GM12878 (cell line): ENCODE data around the gene KMT2B. TPM values are rescaled to one million over a fixed set of nuclear protein-coding genes. Genes with fewer than 3 reads are reported as not detected.

Experiments used
- ATAC-seq: fragments of 200-7000 bp; cut with Tn5 transposase; 3 replicates; pipeline ENCODE4 v1.9.1; 2020; ENCODE audit warnings: mild to moderate bottlenecking, moderate library complexity
- BruUV-seq: library from RNA; stranded (reverse); fragments of 400-500 nt; replicated peaks from 2 replicates; lab custom pipeline; 2021; lab: Mats Ljungman, UMichigan
- CTCF ChIA-PET: fragments of 300-600 bp; sonication (Branson Sonifier 250); formaldehyde crosslinking; extraction: SDS; loops from one replicate; lab custom pipeline; 2021; ENCODE audit warnings: inconsistent platforms; lab: Yijun Ruan, JAX
- POLR2A ChIA-PET: fragments of 350-600 bp; formaldehyde crosslinking; extraction: SDS; loops from one replicate; lab custom pipeline; 2021; ENCODE audit warnings: inconsistent platforms; lab: Charles Lee
- RAD21 ChIA-PET: fragments of 300-600 bp; sonication (Branson Sonifier 250); formaldehyde crosslinking; loops from one replicate; lab custom pipeline; 2023; ENCODE audit warnings: antibody characterized with exemption; ENCODE audit not compliant: unreplicated experiment; lab: Charles Lee
- SMC1A ChIA-PET: fragments of 300-600 bp; sonication (Branson Sonifier 250); formaldehyde crosslinking; loops from one replicate; lab custom pipeline; 2023; ENCODE audit not compliant: unreplicated experiment, uncharacterized antibody; lab: Charles Lee
- DNase-seq: peaks from one replicate; pipeline ENCODE4 v3.0.0-alpha.2; 2011; ENCODE audit warnings: low read depth, low spot score
- FAIRE-seq: peaks from 3 replicates; lab custom pipeline; 2011; peaks lifted over from hg19 to GRCh38; lab: Jason Lieb, UNC
- H2AFZ ChIP-seq: 2 replicates; pipeline ENCODE4 v1.6.0; 2011; ENCODE audit warnings: low read depth, low read length, control low read depth; ENCODE audit not compliant: control insufficient read depth
- H3K27ac ChIP-seq: 2 replicates; pipeline ENCODE4 v1.5.1; 2011; ENCODE audit warnings: control low read depth; ENCODE audit not compliant: control insufficient read depth, insufficient read depth
- H3K27me3 ChIP-seq, 2 experiments: replicated peaks in 1 of 2; 2 replicates each; pipeline versions ENCODE4 v1.6.0 to v1.6.1; 2011; ENCODE audit warnings: low read length in 1 of 2; ENCODE audit not compliant: control insufficient read depth in 2 of 2, insufficient read depth in 2 of 2
- H3K36me3 ChIP-seq, 2 experiments: 2 replicates each; pipeline ENCODE4 v1.5.1; 2011; ENCODE audit warnings: low read length in 1 of 2; ENCODE audit not compliant: control insufficient read depth in 2 of 2, insufficient read depth in 2 of 2
- H3K4me1 ChIP-seq: 2 replicates; pipeline ENCODE4 v1.6.1; 2011; ENCODE audit warnings: mild to moderate bottlenecking, low read length, moderate library complexity, mixed read lengths; ENCODE audit not compliant: control insufficient read depth, insufficient read depth
- H3K4me2 ChIP-seq: 2 replicates; pipeline ENCODE4 v1.6.0; 2011; ENCODE audit warnings: control low read depth; ENCODE audit not compliant: control insufficient read depth, insufficient read depth
- H3K4me3 ChIP-seq: fragments of 200-600 bp; sonication (generic); 2 replicates; pipeline ENCODE4 v1.5.1; 2016
- H3K79me2 ChIP-seq: 2 replicates; pipeline ENCODE4 v1.6.0; 2011; ENCODE audit warnings: low read length; ENCODE audit not compliant: control insufficient read depth, insufficient read depth
- H3K9ac ChIP-seq: 2 replicates; pipeline ENCODE4 v1.8.0; 2011; ENCODE audit warnings: low read length, control low read depth, mixed read lengths; ENCODE audit not compliant: control insufficient read depth, insufficient read depth
- H3K9me3 ChIP-seq: replicated peaks from 3 replicates; pipeline ENCODE4 v1.5.1; 2011; ENCODE audit warnings: mild to moderate bottlenecking, low read length; ENCODE audit not compliant: control insufficient read depth, insufficient read depth
- H4K20me1 ChIP-seq: 2 replicates; pipeline ENCODE4 v1.6.0; 2011; ENCODE audit not compliant: control insufficient read depth, insufficient read depth
- ATF7 ChIP-seq: fragments of 450-650 bp; IDR thresholded peaks from 2 replicates; pipeline ENCODE4 v1.6.1; 2016; ENCODE audit warnings: low read depth, mild to moderate bottlenecking
- CHD1 ChIP-seq: IDR thresholded peaks from 2 replicates; pipeline ENCODE4 v1.6.1; 2012; ENCODE audit warnings: low read depth, low read length, improper control_type of control experiment
- MEF2A ChIP-seq: IDR thresholded peaks from 2 replicates; pipeline ENCODE4 v1.6.1; 2011; ENCODE audit warnings: low read depth, mild to moderate bottlenecking, low read length, moderate library complexity; ENCODE audit not compliant: insufficient read depth
- MEF2B ChIP-seq: fragments of 450-650 bp; IDR thresholded peaks from 2 replicates; pipeline ENCODE4 v1.6.1; 2018; ENCODE audit warnings: mild to moderate bottlenecking, moderate library complexity; ENCODE audit not compliant: partially characterized antibody, poor library complexity, severe bottlenecking
- NBN ChIP-seq: fragments of 450-650 bp; IDR thresholded peaks from 2 replicates; pipeline ENCODE4 v1.6.1; 2016
- NR2F1 ChIP-seq: fragments of 450-650 bp; conservative IDR thresholded peaks from 2 replicates; pipeline ENCODE4 v1.6.1; 2017; ENCODE audit warnings: mild to moderate bottlenecking
- POLR2A ChIP-seq: IDR thresholded peaks from 2 replicates; pipeline ENCODE4 v1.6.1; 2011; ENCODE audit warnings: low read depth, mild to moderate bottlenecking, low read length
- POLR2AphosphoS5 ChIP-seq: IDR thresholded peaks from 2 replicates; pipeline ENCODE4 v1.6.1; 2011; ENCODE audit warnings: mild to moderate bottlenecking, low read length, inconsistent platforms
- POU2F2 ChIP-seq: IDR thresholded peaks from 3 replicates; pipeline ENCODE4 v1.6.1; 2011; ENCODE audit warnings: low read depth, mild to moderate bottlenecking, low read length, borderline replicate concordance
- TARDBP ChIP-seq: IDR thresholded peaks from 2 replicates; pipeline ENCODE4 v1.6.1; 2016; ENCODE audit warnings: borderline replicate concordance
- TCF12 ChIP-seq: IDR thresholded peaks from 2 replicates; pipeline ENCODE4 v1.6.1; 2011; ENCODE audit warnings: low read depth, mild to moderate bottlenecking, low read length
- ZNF207 ChIP-seq: fragments of 450-650 bp; IDR thresholded peaks from 2 replicates; pipeline ENCODE4 v1.6.1; 2014; ENCODE audit warnings: antibody characterized with exemption, mild to moderate bottlenecking, borderline replicate concordance
- ZNF274 ChIP-seq: IDR thresholded peaks from one replicate; pipeline ENCODE4 v1.8.0; 2011; ENCODE audit not compliant: insufficient read length, insufficient read depth
- WGBS: methylation state at CpG from one replicate; pipeline ENCODE4 v1.1.6; 2016; ENCODE audit warnings: low lambda C conversion rate; ENCODE audit not compliant: insufficient replicate concordance, insufficient coverage; ENCODE audit errors: missing lambda C conversion rate; 5-methylcytosine and 5-hydroxymethylcytosine counted together
- in situ Hi-C: fragments of 300-500 bp; cut with MboI; formaldehyde crosslinking; loops from 9 replicates; pipeline ENCODE4 v1.14.3; 2018; ENCODE audit warnings: mixed read lengths
- intact Hi-C: fragments of 100-400 bp; cut with micrococcal nuclease; formaldehyde crosslinking; loops from one replicate; pipeline ENCODE4 v1.14.2; 2022; ENCODE audit not compliant: unreplicated experiment
- polyA plus RNA-seq, 11 experiments: library from polyadenylated mRNA; depleted of rRNA in 4 of 11; unstranded in 6 of 11; stranded (reverse) in 5 of 11; fragments of >200 nt; fragmentation: Nextera tagmentation in 4 of 11; fragmentation: Illumina TruSeq in 1 of 11; extraction: Ambion mirVana in 4 of 11; extraction: Trizol in 1 of 11; gene quantifications; 1 replicate in 1 of 11; 2 replicates in 10 of 11; pipeline versions ENCODE4 v1.2.1 to v1.2.3, GENCODE V29; 2011 to 2016; ENCODE audit warnings: inconsistent platforms in 2 of 11, missing spikeins in 2 of 11, low read depth in 1 of 11
- total RNA-seq, 4 experiments: library from RNA; depleted of rRNA in 3 of 4; stranded (reverse); fragments of >200 nt in 3 of 4; fragmentation: Illumina TruSeq in 1 of 4; extraction: Trizol in 1 of 4; gene quantifications; 2 replicates each; pipeline versions ENCODE4 v1.2.1 to v1.2.3, GENCODE V29; 2013 to 2021
- TF ChIP-seq, protein P1 (sequence below): fragments of 450-650 bp; IDR thresholded peaks from 2 replicates; pipeline ENCODE4 v1.6.1; 2016; ENCODE audit warnings: mild to moderate bottlenecking
- TF ChIP-seq, protein P2 (sequence below): fragments of 450-650 bp; IDR thresholded peaks from 2 replicates; pipeline ENCODE4 v1.6.1; 2017; ENCODE audit warnings: mild to moderate bottlenecking, low read depth, inconsistent platforms; ENCODE audit not compliant: poor library complexity, severe bottlenecking
- TF ChIP-seq, protein P3 (sequence below): IDR thresholded peaks from 2 replicates; pipeline ENCODE4 v1.6.1; 2012; ENCODE audit warnings: low read depth, low read length, improper control_type of control experiment
- TF ChIP-seq, protein P4 (sequence below): IDR thresholded peaks from 2 replicates; pipeline ENCODE4 v1.6.1; 2011; ENCODE audit warnings: borderline replicate concordance, low read depth, mild to moderate bottlenecking, moderate library complexity, mixed read lengths, low read length; ENCODE audit not compliant: insufficient read depth; ENCODE audit errors: extremely low read length

The KMT2B gene
- total and polyA plus RNA-seq, 10 of the 15 experiments (the other 5 are each of a cell fraction or from before 2014, with no cell fraction given) = 0.71 to 35.6 (median 6.0) TPM

DNA sequence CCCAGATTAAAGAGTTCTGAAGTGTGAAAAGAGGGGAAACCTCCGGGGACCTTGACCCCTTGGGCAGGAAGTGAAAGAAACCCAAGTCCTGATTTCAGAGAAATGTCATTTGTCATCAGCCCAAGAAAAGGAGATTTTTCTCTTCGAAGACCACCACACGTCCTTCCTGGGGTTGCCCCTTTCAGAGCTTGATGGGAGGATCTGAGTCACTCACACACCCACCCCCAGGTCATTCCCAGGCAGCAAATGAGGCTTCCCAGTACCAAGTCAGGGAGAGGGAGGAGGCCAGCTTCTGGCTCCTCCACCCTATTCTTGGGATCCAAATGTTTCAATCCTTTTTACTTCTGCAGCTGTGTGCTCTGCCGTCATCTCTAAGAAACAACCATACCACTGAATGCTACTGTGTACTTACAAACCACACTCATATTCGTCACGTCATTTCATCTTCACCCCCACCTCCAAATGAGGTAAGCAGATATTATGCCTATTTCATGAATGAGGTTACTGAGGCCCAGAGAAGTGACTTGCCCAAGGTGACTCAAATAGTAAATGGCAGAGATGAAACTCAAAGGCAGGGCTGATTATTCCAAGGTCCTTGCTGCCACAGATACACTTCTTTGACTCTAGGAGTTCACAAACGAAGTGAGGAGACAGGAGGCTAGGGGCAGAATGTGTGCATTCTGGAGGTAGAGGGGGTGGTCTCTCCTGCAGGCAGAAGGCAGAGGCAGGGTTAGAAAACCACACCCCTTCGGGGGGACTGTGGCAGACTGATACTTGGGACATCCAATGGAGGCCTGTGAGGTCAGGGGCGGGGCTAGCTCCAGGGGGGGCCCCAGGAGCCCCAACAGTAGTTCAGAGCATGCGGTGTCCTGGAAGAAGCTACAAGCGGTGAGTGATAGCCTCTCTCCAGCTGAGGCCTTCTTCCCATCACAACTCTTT is 5.0 kb upstream of the KMT2B start:
- H3K27me3 ChIP-seq = no peaks in the 10 kb centered on the region
- H3K4me1 ChIP-seq = peaks cover 43% of the 10 kb centered on the region
- peak; percentile 82 for DNase-seq
- peak overlapping the region; percentile 95 for H3K27ac ChIP-seq
- under 1% methylated on average over 11 of the region's 11 CpGs for WGBS
- peak; percentile 32 for ATAC-seq
- peak overlapping the region; percentile 82 for H3K4me3 ChIP-seq
- SMC1A ChIA-PET = interaction anchor here (0.7 to 6.3 kb wide), 8 partner anchors 15 to 336 kb away, joined by 3 to 375 read pairs (median 5); partner anchors contain the start of genes COX6B1, IGFLR1, PSENEN and U2AF1L4
- H3K9ac ChIP-seq = peak overlapping the region; percentile 77
- no peaks in the 10 kb centered on the region for H3K9me3 ChIP-seq
- RAD21 ChIA-PET = interaction anchor here (0.5 to 6.3 kb wide), 11 partner anchors 14 to 218 kb away, joined by 3 to 430 read pairs (median 7); partner anchors contain the start of genes IGFLR1, LIN37 and ZBTB32
- CTCF ChIA-PET = interaction anchor here (1.1 to 7.3 kb wide), 8 partner anchors 11 to 196 kb away, joined by 3 to 271 read pairs (median 6); partner anchors contain the start of genes IGFLR1, PSENEN and U2AF1L4
- no peaks in the 10 kb centered on the region; a peak in 1 of 4 replicates for H3K36me3 ChIP-seq
- FAIRE-seq = peak; percentile 77
- no peaks in the 10 kb centered on the region for H4K20me1 ChIP-seq
- POLR2A ChIA-PET = interaction anchor here (0.5 to 12.1 kb wide), 14 partner anchors 14 to 367 kb away, joined by 3 to 516 read pairs (median 4); partner anchors contain the start of genes IGFLR1, LIN37, PSENEN and U2AF1L4
- BruUV-seq = TSS peak; percentile 78
- H3K79me2 ChIP-seq = peaks cover 49% of the 10 kb centered on the region
- in situ Hi-C loops = no loop called here
- peak overlapping the region; percentile 99 for H3K4me2 ChIP-seq
- intact Hi-C loops = loop anchor here (5.0 kb wide), 1 partner anchor 189 kb away; the partner anchor contains the start of genes HCST and NFKBID
- peak overlapping the region; percentile 8 for H2AFZ ChIP-seq
- TF ChIP-seq TARDBP (no peak), MEF2B (peak; percentile 74), POLR2A (peak; percentile 80), ZNF207 (peak; percentile 64; the same call in 1 of the 2 replicates), NR2F1 (peak; percentile 88), ZNF274 (no peak), TCF12 (no peak), POLR2AphosphoS5 (peak; percentile 92), MEF2A (no peak), ATF7 (peak; percentile 97), POU2F2 (no peak; the same call in 2 of the 3 replicates), NBN (peak; percentile 88), CHD1 (0 out of 2 replicates have a peak, but pooled peaks have one; percentile 52)
- TF ChIP-seq, protein P1, sequence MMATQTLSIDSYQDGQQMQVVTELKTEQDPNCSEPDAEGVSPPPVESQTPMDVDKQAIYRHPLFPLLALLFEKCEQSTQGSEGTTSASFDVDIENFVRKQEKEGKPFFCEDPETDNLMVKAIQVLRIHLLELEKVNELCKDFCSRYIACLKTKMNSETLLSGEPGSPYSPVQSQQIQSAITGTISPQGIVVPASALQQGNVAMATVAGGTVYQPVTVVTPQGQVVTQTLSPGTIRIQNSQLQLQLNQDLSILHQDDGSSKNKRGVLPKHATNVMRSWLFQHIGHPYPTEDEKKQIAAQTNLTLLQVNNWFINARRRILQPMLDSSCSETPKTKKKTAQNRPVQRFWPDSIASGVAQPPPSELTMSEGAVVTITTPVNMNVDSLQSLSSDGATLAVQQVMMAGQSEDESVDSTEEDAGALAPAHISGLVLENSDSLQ = peak; percentile 97
- TF ChIP-seq, protein P2, sequence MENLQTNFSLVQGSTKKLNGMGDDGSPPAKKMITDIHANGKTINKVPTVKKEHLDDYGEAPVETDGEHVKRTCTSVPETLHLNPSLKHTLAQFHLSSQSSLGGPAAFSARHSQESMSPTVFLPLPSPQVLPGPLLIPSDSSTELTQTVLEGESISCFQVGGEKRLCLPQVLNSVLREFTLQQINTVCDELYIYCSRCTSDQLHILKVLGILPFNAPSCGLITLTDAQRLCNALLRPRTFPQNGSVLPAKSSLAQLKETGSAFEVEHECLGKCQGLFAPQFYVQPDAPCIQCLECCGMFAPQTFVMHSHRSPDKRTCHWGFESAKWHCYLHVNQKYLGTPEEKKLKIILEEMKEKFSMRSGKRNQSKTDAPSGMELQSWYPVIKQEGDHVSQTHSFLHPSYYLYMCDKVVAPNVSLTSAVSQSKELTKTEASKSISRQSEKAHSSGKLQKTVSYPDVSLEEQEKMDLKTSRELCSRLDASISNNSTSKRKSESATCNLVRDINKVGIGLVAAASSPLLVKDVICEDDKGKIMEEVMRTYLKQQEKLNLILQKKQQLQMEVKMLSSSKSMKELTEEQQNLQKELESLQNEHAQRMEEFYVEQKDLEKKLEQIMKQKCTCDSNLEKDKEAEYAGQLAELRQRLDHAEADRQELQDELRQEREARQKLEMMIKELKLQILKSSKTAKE = peak; percentile 39
- TF ChIP-seq, protein P3, sequence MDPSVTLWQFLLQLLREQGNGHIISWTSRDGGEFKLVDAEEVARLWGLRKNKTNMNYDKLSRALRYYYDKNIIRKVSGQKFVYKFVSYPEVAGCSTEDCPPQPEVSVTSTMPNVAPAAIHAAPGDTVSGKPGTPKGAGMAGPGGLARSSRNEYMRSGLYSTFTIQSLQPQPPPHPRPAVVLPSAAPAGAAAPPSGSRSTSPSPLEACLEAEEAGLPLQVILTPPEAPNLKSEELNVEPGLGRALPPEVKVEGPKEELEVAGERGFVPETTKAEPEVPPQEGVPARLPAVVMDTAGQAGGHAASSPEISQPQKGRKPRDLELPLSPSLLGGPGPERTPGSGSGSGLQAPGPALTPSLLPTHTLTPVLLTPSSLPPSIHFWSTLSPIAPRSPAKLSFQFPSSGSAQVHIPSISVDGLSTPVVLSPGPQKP = no peak
- TF ChIP-seq, protein P4, sequence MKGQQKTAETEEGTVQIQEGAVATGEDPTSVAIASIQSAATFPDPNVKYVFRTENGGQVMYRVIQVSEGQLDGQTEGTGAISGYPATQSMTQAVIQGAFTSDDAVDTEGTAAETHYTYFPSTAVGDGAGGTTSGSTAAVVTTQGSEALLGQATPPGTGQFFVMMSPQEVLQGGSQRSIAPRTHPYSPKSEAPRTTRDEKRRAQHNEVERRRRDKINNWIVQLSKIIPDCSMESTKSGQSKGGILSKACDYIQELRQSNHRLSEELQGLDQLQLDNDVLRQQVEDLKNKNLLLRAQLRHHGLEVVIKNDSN = no peak
